ENCODE data around the gene GCHFR.

Gene GCHFR

GRCh38 chr15:40755812-40756208, 8.1 kb upstream of the GCHFR start:
- DNase-seq (ENCODE audit: low read depth in 1 of 2, low spot score in 1 of 2): no peak
- Histone ChIP-seq H3K27me3 (ENCODE audit: insufficient read depth, poor library complexity, severe bottlenecking) (no peaks in the 10 kb centered on the region), H3K27ac (replicated peaks) (peak overlapping the region; percentile 94), H3K4me3 (replicated peaks; ENCODE audit: insufficient read depth, low read length) (no peak overlapping the region)
- TF ChIP-seq GABPA (IDR thresholded peaks at IDR 0.05; ENCODE audit: low read depth) (no peak), POLR2AphosphoS5 (IDR thresholded peaks at IDR 0.05; ENCODE audit: low read depth) (no peak), REST (IDR thresholded peaks at IDR 0.05; ENCODE audit: insufficient replicate concordance, low read depth) (no peak), CTCF (IDR thresholded peaks at IDR 0.05; ENCODE audit: insufficient read depth, low read length) (no peak), SPI1 (IDR thresholded peaks at IDR 0.05; ENCODE audit: borderline replicate concordance, low read depth) (no peak)

- Histone ChIP-seq H3K27ac (replicated peaks) (no peak overlapping the region), H3K27me3 (ENCODE audit: insufficient read depth, poor library complexity, severe bottlenecking) (no peaks in the 10 kb centered on the region), H3K4me3 (replicated peaks; ENCODE audit: insufficient read depth, low read length) (no peak overlapping the region)
- no peak for TF ChIP-seq SPI1 (IDR thresholded peaks at IDR 0.05; ENCODE audit: borderline replicate concordance, low read depth)
- no peak for TF ChIP-seq REST (IDR thresholded peaks at IDR 0.05; ENCODE audit: insufficient replicate concordance, low read depth)
- no peak for TF ChIP-seq GABPA (IDR thresholded peaks at IDR 0.05; ENCODE audit: low read depth)
- no peak for TF ChIP-seq POLR2AphosphoS5 (IDR thresholded peaks at IDR 0.05; ENCODE audit: low read depth)
- TF ChIP-seq CTCF (IDR thresholded peaks at IDR 0.05; ENCODE audit: insufficient read depth, low read length): no peak
- DNase-seq (ENCODE audit: low read depth in 1 of 2, low spot score in 1 of 2): no peak
These were observed 6.9 kb upstream of the GCHFR start for GRCh38 chr15:40756938-40757337.

GRCh38 chr15:40759961-40760360, 3.9 kb upstream of the GCHFR start:
- TF ChIP-seq CTCF (IDR thresholded peaks at IDR 0.05; ENCODE audit: insufficient read depth, low read length): no peak
- TF ChIP-seq SPI1 (IDR thresholded peaks at IDR 0.05; ENCODE audit: borderline replicate concordance, low read depth): no peak
- TF ChIP-seq POLR2AphosphoS5 (IDR thresholded peaks at IDR 0.05; ENCODE audit: low read depth): no peak
- TF ChIP-seq GABPA (IDR thresholded peaks at IDR 0.05; ENCODE audit: low read depth): no peak
- no peak overlapping the region for H3K27ac ChIP-seq (replicated peaks)
- H3K4me3 ChIP-seq (replicated peaks; ENCODE audit: insufficient read depth, low read length): no peak overlapping the region
- no peak for DNase-seq (ENCODE audit: low read depth in 1 of 2, low spot score in 1 of 2)
- no peaks in the 10 kb centered on the region for H3K27me3 ChIP-seq (ENCODE audit: insufficient read depth, poor library complexity, severe bottlenecking)

All from HL-60 (cell line).